Activated B cell treated with CpG ODN at 0.5 μM for 24 hours (primary cell): ENCODE data around the gene PRG2. TPM values are rescaled to one million over a fixed set of nuclear protein-coding genes. Genes with fewer than 3 reads are reported as not detected.

Experiments used
- ATAC-seq: fragments of 200-7000 bp; cut with Tn5 transposase; one replicate; pipeline ENCODE4 v1.10.0; 2021; ENCODE audit warnings: low read depth, mild to moderate bottlenecking, moderate library complexity
- CTCF ChIA-PET: fragments of 350-600 bp; sonication (Branson Sonifier 250); formaldehyde crosslinking; loops from one replicate; lab custom pipeline; 2021; ENCODE audit warnings: antibody characterized with exemption; lab: Charles Lee
- POLR2A ChIA-PET: fragments of 350-600 bp; sonication (Branson Sonifier 250); formaldehyde crosslinking; loops from one replicate; lab custom pipeline; 2021; ENCODE audit warnings: antibody characterized with exemption; lab: Charles Lee
- DNase-seq: peaks from one replicate; pipeline ENCODE4 v3.0.0; 2022
- H3K27ac Mint-ChIP-seq: one replicate; pipeline ENCODE4 v1.8.0; 2020; ENCODE audit warnings: mixed read lengths
- H3K27me3 Mint-ChIP-seq: one replicate; pipeline ENCODE4 v1.8.0; 2021; ENCODE audit warnings: mixed read lengths
- H3K36me3 Mint-ChIP-seq: one replicate; pipeline ENCODE4 v1.8.0; 2021; ENCODE audit warnings: low read depth, mixed read lengths
- H3K4me1 Mint-ChIP-seq: one replicate; pipeline ENCODE4 v1.8.0; 2021; ENCODE audit warnings: mixed read lengths
- H3K4me3 Mint-ChIP-seq: one replicate; pipeline ENCODE4 v1.8.0; 2020; ENCODE audit warnings: mild to moderate bottlenecking, mixed read lengths
- H3K9me3 Mint-ChIP-seq: one replicate; pipeline ENCODE4 v1.8.0; 2020; ENCODE audit warnings: mixed read lengths
- CTCF ChIP-seq: fragments of 200-600 bp; IDR thresholded peaks from one replicate; pipeline ENCODE4 v1.8.0; 2022; ENCODE audit warnings: antibody characterized with exemption, mild to moderate bottlenecking
- intact Hi-C: fragments of 100-400 bp; cut with micrococcal nuclease; formaldehyde crosslinking; loops from one replicate; pipeline ENCODE4 v1.15.1; 2024
- total RNA-seq: library from RNA; stranded (reverse); gene quantifications from 2 replicates; pipeline ENCODE4 v1.2.3, GENCODE V29; 2022

PRG2 gene, protein sequence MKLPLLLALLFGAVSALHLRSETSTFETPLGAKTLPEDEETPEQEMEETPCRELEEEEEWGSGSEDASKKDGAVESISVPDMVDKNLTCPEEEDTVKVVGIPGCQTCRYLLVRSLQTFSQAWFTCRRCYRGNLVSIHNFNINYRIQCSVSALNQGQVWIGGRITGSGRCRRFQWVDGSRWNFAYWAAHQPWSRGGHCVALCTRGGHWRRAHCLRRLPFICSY
- 0.76 and 1.1 TPM in 2 replicates for total RNA-seq

DNA sequence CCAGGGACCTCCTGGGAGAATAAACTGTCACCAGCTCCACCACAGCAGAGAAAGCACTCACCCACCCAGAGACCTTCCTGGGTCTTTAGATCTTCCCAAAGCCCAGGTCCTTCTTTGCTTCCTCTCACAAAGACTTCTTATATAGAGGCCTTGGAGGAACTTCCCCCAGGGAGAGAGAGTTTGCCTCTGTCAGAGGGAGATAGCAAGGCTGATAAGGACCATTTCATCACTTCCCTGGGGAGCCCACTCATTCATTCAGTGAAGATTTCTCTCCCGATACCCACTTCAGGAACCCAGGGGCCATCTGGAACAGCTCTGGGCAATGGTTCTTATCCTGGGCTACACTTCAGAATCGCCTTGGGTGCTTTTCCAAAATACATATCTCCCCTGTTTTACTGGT lies at the start of gene PRG2:
TSS of gene PRG2 (minus strand) at position 116 of the 400 bp plus-strand sequence. CDS start 706 bp downstream, outside the sequence.
- Mint-ChIP-seq H3K4me1 (no peaks in the 10 kb centered on the region), H3K27me3 (no peaks in the 10 kb centered on the region), H3K36me3 (no peaks in the 10 kb centered on the region), H3K4me3 (no peak within 1 kb of the TSS), H3K27ac (no peak within 1 kb of the TSS), H3K9me3 (no peaks in the 10 kb centered on the region)
- ChIA-PET POLR2A (no interaction called here), CTCF (no interaction called here)
- TF ChIP-seq CTCF: no peak
- intact Hi-C loops: no loop called here
- no peak for DNase-seq
- no peak for ATAC-seq

DNA sequence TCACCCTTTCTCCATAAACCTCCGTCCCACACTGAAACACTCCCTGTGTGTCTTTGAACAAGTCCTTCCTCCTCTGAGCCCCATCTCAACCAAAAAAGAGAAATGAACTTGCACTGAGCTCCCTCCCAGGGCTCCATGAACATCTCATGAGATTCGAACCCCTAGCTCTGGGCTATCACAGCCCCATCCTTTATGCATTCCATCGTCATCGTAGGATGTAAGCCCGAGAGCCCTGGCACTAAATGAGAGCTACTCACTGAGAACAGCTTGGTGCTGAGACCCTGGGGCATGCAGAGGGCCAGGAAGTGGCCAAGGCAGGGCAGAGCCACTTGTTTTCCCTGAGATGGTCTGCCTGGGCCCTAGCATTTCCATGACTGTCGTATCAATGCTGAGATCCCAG lies 49.3 kb upstream of the PRG2 start:
- Mint-ChIP-seq H3K27ac (no peak overlapping the region), H3K4me1 (no peaks in the 10 kb centered on the region), H3K27me3 (peaks cover 2% of the 10 kb centered on the region), H3K36me3 (no peaks in the 10 kb centered on the region), H3K9me3 (no peaks in the 10 kb centered on the region), H3K4me3 (no peak overlapping the region)
- DNase-seq (no peak), ATAC-seq (no peak)
- ChIA-PET CTCF (interaction anchor here (1.5 kb wide), 1 partner anchor 18 kb away, joined by 4 read pairs; no protein-coding TSS in a partner anchor), POLR2A (interaction anchor here (0.9 kb wide), 1 partner anchor 21 kb away, joined by 4 read pairs; the partner anchor contains the start of gene RTN4RL2)
- intact Hi-C loops: no loop called here
- TF ChIP-seq CTCF: no peak

GRCh38 chr11:57438345-57439285 lies 48.2 kb upstream of the PRG2 start:
- Mint-ChIP-seq H3K9me3 (no peaks in the 10 kb centered on the region), H3K36me3 (no peaks in the 10 kb centered on the region), H3K27me3 (no peaks in the 10 kb centered on the region), H3K27ac (no peak overlapping the region), H3K4me3 (no peak overlapping the region), H3K4me1 (no peaks in the 10 kb centered on the region)
- TF ChIP-seq CTCF: no peak
- CTCF ChIA-PET: no interaction called here
- intact Hi-C loops: no loop called here
- DNase-seq (no peak), ATAC-seq (no peak)
- POLR2A ChIA-PET: no interaction called here

GRCh38 chr11:57436031-57436430 lies 45.6 kb upstream of the PRG2 start:
- Mint-ChIP-seq H3K27me3 (no peaks in the 10 kb centered on the region), H3K27ac (no peak overlapping the region), H3K36me3 (no peaks in the 10 kb centered on the region), H3K4me1 (no peaks in the 10 kb centered on the region), H3K4me3 (no peak overlapping the region), H3K9me3 (no peaks in the 10 kb centered on the region)
- no peak for ATAC-seq
- TF ChIP-seq CTCF: no peak
- ChIA-PET POLR2A (no interaction called here), CTCF (no interaction called here)
- no peak for DNase-seq
- intact Hi-C loops: no loop called here
